Measurements from ENCODE around the gene CDKN1A.
"Not testable (repeated sequence)": the region's sequence is repeated elsewhere in the genome, so short reads cannot be mapped to it uniquely, and the experiment has no call there.

The CDKN1A gene

DNA sequence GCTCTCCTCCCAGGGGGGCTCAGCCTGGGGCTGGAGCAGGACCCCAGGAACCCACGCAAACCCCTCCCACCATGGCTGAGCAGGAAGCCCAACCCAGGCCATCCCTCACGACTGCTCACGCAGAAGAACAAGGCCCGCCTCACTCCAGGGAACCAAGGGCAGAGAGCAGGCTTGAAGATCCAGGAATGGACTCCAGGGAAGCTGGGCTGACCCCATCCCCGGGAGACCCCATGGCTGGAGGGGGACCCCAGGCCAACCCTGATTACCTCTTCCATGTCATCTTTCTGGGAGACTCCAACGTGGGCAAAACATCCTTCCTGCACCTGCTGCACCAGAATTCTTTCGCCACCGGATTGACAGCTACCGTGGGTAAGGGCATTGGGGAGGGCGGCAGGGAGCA, 43.9 kb downstream of the CDKN1A start:
- no peak for DNase-seq

DNA sequence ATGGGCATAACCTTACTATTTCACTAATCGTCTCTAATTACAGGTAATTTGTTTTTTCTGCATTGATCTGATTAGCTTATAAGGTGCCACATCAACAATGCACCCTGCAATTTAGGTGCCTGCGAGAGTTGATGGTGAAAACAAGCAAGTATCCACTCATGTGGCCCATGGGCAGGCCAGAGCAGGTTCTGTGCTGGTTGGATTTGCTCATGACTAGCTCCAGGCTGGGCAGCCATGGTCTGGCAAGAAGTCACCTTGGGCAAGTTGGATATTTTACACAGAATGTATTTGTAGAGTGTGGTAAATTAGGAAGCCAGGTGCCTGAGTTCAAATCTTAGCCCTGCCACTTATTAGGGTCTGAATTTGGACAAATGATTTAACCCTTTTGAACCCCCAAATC, 44.4 kb downstream of the CDKN1A start:
- DNase-seq, result no peak

GRCh38 chr6:36723992-36724391, 45.5 kb downstream of the CDKN1A start:
- not testable (repeated sequence) for DNase-seq

DNA sequence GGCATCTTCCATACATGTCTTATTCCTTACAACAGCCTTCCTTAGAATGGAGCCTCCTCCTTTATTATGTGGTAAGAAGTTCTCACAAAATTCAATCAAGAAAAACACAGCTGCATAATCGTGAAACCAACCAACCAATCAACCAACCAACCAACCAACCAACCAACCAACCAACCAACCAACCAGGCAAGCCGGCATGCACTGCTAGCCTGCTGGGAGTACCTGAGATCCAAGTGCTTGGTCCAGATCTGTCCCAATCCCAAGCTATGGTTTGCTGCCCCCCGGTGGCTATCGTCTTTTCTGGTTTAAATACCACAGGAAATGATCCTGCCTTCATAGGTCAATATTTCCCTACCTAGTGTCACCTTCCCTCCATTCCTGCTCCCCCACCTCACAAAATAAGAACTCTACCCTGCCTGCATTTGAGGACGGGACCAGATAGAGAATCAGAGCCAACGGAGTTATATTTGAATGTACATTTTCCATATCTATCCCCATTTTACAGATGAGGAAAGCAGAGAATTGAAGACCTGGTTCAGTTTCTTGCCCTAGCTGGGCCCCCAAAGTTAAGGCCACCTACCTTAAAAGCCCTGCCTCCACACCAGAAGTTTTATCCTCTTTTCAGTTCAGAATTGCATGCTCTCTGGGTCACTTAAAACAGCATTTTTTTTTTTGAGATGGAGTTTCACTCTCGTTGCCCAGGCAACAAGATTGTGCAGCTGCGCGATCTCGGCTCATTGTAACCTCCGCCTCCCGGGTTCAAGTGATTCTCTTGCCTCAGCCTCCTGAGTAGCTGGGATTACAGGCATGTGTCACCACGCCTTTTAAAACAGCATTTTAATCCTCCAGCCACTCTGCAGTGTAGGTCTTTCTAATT, 46.2 kb downstream of the CDKN1A start:
- peak; percentile 51 for DNase-seq

DNA sequence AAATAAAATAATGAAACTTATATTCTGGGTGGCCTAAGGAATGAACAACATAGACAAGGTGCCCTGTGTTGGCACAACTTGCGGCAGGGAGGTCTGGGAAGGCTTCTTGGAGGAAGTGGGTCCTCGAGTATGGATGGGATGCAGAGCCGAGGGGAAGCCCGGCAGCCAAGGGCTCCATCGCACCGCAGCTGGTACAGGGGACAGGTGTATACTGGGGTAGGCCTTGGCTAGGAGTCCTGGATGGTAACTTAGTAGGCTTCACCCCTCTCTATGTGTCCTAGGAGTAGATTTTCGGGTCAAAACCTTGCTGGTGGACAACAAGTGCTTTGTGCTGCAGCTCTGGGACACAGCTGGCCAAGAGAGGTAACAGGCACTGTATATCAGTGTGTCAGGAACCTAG, 47.1 kb downstream of the CDKN1A start:
- no peak for DNase-seq

- peak; percentile 71 for DNase-seq
Observed at GRCh38 chr6:36727505-36728021, 49.0 kb downstream of the CDKN1A start.

GRCh38 chr6:36728289-36729160, 50.0 kb downstream of the CDKN1A start:
- DNase-seq, result no peak

- peak; percentile 66 for DNase-seq
Observed at GRCh38 chr6:36729161-36729524, 50.6 kb downstream of the CDKN1A start.

DNA sequence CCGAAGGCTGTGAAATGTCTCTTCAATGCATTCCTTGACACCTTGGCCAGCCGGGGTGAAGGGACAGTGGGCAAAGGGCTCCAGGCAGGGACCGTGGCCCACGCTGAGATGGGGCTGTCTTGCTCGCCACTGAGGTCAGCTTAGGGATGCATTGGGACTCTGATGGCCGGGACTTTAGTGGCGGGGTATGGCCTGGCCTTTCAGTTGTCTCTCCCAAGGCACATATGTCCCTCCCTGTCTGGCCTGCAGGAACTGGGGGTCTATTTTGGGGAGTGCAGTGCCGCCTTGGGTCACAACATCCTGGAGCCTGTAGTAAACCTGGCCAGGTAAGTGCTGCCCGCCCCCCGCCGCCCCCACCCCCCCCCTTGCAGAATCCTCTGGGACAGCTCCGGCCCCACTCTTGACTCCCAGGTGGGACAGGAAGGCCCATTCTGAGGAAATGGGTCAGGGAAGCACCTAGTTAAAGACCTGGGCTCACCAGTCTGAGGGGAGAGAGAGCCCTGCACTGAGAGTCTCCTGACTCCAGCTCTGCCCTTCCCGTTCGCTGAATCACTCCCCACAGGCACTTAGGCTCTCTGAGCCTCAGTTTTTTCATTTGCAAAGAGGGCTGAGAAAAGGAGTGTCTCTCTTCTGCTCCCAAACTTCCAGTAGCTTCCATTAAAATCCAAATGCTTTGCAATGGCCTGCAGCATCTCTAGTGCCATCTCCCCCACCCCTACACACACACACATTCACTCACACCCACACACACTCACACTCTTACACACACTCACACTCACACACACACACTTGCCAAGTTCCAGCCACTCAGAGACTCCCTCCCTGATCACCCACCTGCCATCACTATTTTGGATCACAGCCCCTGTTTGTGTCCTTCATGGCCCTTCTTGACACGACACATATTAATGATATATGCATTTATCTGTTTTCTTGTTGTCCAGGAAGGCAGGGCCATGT, 52.2 kb downstream of the CDKN1A start:
- no peak for DNase-seq

DNA sequence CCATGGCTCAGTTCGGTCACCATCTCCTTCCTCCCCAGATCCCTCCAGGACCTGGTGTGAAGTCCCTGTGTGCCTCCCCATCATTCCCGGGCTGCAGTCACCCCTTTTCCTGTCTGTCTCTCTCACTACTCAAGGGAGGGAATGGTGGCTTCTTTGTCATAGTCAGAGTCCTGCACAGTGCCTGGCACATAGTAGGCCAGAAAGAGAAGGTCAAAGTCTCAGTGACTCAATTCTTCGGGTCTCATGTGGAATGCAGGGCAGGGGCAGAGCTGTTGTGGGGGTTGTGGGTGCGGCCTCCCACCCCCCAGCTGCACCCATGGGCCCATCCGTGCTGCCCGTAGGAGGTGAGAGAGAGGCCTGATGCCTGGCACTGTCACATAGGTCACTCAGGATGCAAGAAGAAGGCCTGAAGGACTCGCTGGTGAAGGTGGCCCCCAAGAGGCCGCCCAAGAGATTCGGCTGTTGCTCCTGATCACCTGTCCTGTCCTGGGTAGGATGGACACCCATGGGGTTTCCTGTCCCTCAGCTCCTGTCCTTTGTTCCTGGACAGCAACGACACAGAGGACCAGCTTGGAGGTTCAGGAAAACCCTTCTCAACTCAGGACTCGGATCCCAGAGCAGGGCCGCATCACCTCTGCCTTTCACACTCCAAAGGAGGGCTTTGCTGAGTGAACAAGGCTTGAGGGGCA, 53.3 kb downstream of the CDKN1A start:
- no peak for DNase-seq

DNA sequence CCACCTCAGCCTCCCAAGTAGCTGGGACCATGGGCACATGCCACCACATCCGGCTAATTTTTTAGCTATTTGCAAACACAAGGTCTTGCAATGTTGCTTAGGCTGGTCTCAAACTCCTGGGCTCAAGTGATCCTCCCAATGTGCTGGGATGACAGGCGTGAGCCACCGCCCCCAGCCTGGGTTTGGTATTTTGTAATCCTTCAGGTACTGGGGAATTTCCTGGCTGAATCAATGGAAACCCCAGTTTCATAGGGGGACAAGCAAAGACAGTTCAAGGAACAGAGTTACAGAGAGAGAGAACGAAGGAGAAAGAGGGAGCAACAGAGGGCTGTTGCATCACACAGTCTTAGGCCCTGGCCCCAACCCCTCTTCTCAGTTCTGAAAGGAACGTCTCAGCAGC, 54.8 kb downstream of the CDKN1A start:
- DNase-seq, result no peak

DNA sequence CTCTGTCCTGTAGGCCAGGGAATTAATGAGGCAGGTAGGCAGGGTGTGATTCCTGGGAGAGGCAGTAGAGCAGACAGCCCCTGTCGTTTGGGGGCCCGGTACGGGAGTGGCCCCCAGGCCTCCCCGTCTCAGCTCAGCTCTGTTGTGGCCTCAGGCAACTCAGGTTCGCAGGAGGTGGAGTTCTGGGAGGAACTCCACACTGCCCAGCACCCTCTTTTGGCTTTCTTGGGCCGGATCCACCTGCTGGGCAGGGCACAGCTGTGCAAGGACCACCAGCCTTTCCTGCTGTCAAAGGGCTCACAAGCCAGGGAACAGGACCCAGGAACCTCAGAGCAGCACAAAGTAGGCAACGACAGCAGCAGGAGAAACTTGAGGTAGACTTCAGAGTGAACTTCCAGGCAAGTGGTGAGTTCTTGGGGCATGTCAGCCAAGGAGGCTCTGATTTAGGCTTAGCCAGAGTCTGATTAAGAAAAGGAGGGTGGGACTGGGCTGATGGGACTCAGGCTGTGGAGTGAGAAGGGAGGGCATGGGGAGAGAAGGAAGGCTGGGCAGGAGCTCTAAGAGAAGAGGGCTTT, 56.1 kb downstream of the CDKN1A start:
- DNase-seq, result no peak

DNA sequence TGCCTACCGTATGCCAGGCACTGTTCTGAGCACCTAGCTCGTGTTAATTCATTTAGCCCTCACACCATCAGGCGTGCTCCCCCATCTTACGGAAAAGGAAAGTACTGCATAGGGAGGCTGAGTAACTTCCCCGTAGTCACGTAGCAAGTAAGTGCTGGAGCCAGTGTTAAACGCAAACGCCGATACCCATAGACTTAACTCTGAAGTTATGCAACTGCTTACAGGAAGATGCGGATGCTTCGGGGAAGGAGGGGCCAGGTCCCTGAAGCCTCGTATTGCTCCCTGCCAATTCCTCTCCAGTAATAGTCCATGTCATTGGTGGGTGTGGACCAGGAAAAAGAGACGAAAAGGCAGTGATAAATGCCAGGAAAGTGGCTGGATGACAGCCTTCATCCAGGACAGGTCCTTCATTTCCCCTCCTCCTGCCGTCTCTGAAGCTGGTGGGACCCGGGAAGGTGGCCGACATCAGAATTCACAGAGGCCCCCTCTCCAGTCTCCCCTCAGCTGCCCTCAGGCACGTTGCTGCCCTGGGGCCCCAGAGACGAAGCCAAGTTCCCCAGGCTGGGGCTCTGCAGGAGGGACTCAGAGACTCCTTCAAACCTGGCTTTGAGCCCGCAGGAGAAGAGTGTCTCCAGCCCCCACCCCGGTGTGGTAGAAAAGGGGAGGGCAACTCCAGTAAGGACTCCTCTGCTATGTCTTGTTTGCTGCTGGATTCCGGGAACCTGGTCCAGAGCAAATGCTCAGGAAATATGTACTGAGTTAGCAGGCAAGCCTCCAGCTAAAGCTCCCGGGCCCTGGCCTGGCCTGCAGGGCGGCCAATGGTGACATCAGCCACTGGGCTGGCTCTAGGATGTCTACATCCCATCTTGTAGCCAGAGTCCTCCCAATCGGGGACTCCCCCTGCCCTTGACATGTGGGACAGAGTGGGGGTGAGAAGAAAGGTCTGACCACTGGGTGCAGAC, 56.9 kb downstream of the CDKN1A start:
- peak; percentile 74 for DNase-seq

Measured in fibroblast of skin of back (primary cell).